ENCODE data around the gene ATR. TPM values are rescaled to one million over a fixed set of nuclear protein-coding genes. Genes with fewer than 3 reads are reported as not detected.
"Not testable (repeated sequence)": the region's sequence is repeated elsewhere in the genome, so short reads cannot be mapped to it uniquely, and the experiment has no call there.

ATR gene
- total RNA-seq, 1 experiment from 2014 or later, result 28.3 TPM

DNA sequence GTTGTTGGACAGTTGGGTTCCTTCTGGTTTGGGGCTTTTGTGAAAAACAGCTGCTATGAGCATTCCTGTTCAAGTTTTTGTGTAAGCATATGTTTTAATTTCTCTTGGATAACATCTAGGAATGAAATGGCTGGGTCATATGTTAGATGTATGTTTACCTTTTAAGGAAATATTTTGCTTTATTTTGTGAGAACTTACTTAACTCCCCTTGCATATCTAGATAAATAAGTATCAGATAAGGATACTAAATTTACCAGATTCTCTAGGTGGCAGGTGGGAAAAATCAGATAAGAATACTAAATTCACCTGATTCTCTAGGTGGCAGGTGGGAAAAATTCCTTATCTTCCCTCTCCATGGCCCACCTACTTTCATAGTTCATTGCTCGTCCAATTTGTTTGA, 16.6 kb upstream of the ATR start:
- no TSS peak for BruUV-seq (replicated peaks)
- POLR2A ChIA-PET (ENCODE audit: low non-redundant PET), result no interaction called here
- no peak for DNase-seq (ENCODE audit: low spot score)
- Histone ChIP-seq H3K4me1 (ENCODE audit: insufficient read depth, low read length, poor library complexity, severe bottlenecking) (no peaks in the 10 kb centered on the region), H3K27ac (ENCODE audit: low read depth, low read length, poor library complexity, severe bottlenecking) (no peak overlapping the region), H3K9me3 (ENCODE audit: low read depth, low read length, poor library complexity, severe bottlenecking) (no peaks in the 10 kb centered on the region), H3K27me3 (replicated peaks; ENCODE audit: insufficient read depth, low read depth, low read length, poor library complexity) (no peaks in the 10 kb centered on the region), H3K36me3 (ENCODE audit: insufficient read depth, low read length, poor library complexity, severe bottlenecking) (no peaks in the 10 kb centered on the region), H3K4me3 (ENCODE audit: low read depth, low read length, poor library complexity, severe bottlenecking) (peak overlapping the region; percentile 63)
- CTCF ChIA-PET, result no interaction called here
- TF ChIP-seq EZH2 (IDR thresholded peaks at IDR 0.05; ENCODE audit: borderline replicate concordance, low read depth, low read length, poor library complexity, severe bottlenecking), result no peak
- TF ChIP-seq, protein P1, sequence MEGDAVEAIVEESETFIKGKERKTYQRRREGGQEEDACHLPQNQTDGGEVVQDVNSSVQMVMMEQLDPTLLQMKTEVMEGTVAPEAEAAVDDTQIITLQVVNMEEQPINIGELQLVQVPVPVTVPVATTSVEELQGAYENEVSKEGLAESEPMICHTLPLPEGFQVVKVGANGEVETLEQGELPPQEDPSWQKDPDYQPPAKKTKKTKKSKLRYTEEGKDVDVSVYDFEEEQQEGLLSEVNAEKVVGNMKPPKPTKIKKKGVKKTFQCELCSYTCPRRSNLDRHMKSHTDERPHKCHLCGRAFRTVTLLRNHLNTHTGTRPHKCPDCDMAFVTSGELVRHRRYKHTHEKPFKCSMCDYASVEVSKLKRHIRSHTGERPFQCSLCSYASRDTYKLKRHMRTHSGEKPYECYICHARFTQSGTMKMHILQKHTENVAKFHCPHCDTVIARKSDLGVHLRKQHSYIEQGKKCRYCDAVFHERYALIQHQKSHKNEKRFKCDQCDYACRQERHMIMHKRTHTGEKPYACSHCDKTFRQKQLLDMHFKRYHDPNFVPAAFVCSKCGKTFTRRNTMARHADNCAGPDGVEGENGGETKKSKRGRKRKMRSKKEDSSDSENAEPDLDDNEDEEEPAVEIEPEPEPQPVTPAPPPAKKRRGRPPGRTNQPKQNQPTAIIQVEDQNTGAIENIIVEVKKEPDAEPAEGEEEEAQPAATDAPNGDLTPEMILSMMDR (conservative IDR thresholded peaks at IDR 0.05; ENCODE audit: low read depth, low read length), result no peak
- intact Hi-C loops (cut with micrococcal nuclease; ENCODE audit: unreplicated experiment), result no loop called here

DNA sequence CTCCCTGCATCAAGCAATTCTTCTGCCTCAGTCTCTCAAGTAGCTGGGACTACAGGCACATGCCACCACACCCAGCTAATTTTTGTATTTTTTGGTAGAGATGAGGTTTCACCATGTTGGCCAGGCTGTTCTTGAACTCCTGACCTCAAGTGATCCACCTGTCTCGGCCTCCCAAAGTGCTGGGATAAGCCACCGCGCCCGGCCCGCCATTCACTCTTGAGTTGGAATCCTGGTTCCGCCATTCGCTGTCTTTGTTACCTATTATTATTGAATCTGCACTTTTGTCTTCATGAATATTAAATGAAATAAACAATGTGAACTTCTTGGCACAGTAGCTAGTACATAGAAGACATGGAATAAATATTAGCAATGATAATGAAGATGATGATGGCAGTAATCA, 13.7 kb upstream of the ATR start:
- intact Hi-C loops (cut with micrococcal nuclease; ENCODE audit: unreplicated experiment); BruUV-seq (replicated peaks); H3K36me3 ChIP-seq (ENCODE audit: insufficient read depth, low read length, poor library complexity, severe bottlenecking); POLR2A ChIA-PET (ENCODE audit: low non-redundant PET); H3K9me3 ChIP-seq (ENCODE audit: low read depth, low read length, poor library complexity, severe bottlenecking); DNase-seq (ENCODE audit: low spot score); CTCF ChIA-PET; H3K4me3 ChIP-seq (ENCODE audit: low read depth, low read length, poor library complexity, severe bottlenecking); H3K4me1 ChIP-seq (ENCODE audit: insufficient read depth, low read length, poor library complexity, severe bottlenecking); H3K27ac ChIP-seq (ENCODE audit: low read depth, low read length, poor library complexity, severe bottlenecking); H3K27me3 ChIP-seq (replicated peaks; ENCODE audit: insufficient read depth, low read depth, low read length, poor library complexity): not testable (repeated sequence)

DNA sequence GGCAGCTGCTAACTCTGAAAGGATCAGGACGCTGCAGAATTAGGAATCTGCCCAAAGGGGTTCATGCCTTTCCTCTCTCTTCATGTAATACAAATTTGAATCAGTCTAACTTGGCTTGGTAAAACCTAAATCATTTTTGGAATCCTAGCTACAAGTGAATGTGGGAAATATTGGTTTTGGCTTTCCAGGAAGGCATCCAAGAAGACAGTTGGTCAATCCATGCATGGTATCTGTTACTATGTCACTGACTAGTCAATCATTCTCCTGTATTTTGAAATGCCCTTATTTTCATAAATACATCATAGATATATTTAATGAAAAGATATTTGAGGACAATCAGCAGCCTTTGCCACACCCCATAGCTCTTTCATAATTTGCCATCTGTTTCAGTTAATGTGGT, 10.2 kb upstream of the ATR start:
- intact Hi-C loops (cut with micrococcal nuclease; ENCODE audit: unreplicated experiment), result loop anchor here (10.0 kb wide), 2 partner anchors 96 to 1176 kb away; no protein-coding TSS in a partner anchor
- Histone ChIP-seq H3K27me3 (replicated peaks; ENCODE audit: insufficient read depth, low read depth, low read length, poor library complexity) (no peaks in the 10 kb centered on the region), H3K27ac (ENCODE audit: low read depth, low read length, poor library complexity, severe bottlenecking) (no peak overlapping the region), H3K4me3 (ENCODE audit: low read depth, low read length, poor library complexity, severe bottlenecking) (no peak overlapping the region), H3K36me3 (ENCODE audit: insufficient read depth, low read length, poor library complexity, severe bottlenecking) (no peaks in the 10 kb centered on the region), H3K4me1 (ENCODE audit: insufficient read depth, low read length, poor library complexity, severe bottlenecking) (no peaks in the 10 kb centered on the region), H3K9me3 (ENCODE audit: low read depth, low read length, poor library complexity, severe bottlenecking) (no peaks in the 10 kb centered on the region)
- POLR2A ChIA-PET (ENCODE audit: low non-redundant PET), result no interaction called here
- BruUV-seq (replicated peaks), result no TSS peak
- TF ChIP-seq, protein P1 (conservative IDR thresholded peaks at IDR 0.05; ENCODE audit: low read depth, low read length), result no peak
- TF ChIP-seq EZH2 (IDR thresholded peaks at IDR 0.05; ENCODE audit: borderline replicate concordance, low read depth, low read length, poor library complexity, severe bottlenecking), result no peak
- CTCF ChIA-PET, result interaction anchor here (0.6 kb wide), 1 partner anchor 240 kb away, joined by 3 read pairs; no protein-coding TSS in a partner anchor
- no peak for DNase-seq (ENCODE audit: low spot score)

DNA sequence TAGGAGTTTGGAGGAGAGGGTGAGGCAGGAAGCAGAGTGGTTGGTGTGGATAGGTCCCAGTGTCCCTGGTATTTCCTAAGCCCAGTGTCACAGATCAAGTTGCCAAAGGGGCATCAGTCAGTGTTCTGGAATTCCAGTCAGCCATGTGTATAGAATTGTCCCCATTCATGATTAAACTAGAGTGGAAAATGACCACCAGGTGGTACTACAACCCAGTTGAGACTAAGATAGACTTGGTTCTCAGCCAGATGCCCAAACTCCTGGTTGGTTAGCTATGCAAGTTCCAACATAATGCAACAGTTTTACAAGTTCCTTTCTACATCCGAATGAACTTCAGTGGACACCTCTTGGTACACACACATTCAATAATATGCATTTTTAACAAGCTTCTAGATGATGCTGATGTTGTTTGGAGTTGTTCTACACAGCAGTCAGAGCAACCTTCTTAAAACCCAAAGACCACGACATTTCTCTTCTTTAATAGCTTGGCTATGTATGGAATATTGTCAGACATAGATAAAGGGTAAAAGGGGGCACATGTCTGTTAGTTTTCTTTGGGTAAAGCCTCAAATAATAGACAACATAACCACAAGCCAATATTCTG, 8.4 kb upstream of the ATR start:
- Histone ChIP-seq H3K27ac (ENCODE audit: low read depth, low read length, poor library complexity, severe bottlenecking) (no peak overlapping the region), H3K36me3 (ENCODE audit: insufficient read depth, low read length, poor library complexity, severe bottlenecking) (no peaks in the 10 kb centered on the region), H3K9me3 (ENCODE audit: low read depth, low read length, poor library complexity, severe bottlenecking) (no peaks in the 10 kb centered on the region), H3K4me3 (ENCODE audit: low read depth, low read length, poor library complexity, severe bottlenecking) (no peak overlapping the region), H3K27me3 (replicated peaks; ENCODE audit: insufficient read depth, low read depth, low read length, poor library complexity) (no peaks in the 10 kb centered on the region), H3K4me1 (ENCODE audit: insufficient read depth, low read length, poor library complexity, severe bottlenecking) (no peaks in the 10 kb centered on the region)
- ChIA-PET CTCF (interaction anchor here (0.5 to 1.8 kb wide), 4 partner anchors 94 to 838 kb away, joined by 3 to 6 read pairs (median 4); no protein-coding TSS in a partner anchor), POLR2A (ENCODE audit: low non-redundant PET) (interaction anchor here (0.6 kb wide), 1 partner anchor 437 kb away, joined by 3 read pairs; no protein-coding TSS in a partner anchor)
- intact Hi-C loops (cut with micrococcal nuclease; ENCODE audit: unreplicated experiment), result loop anchor here (2.0 to 10.0 kb wide), 4 partner anchors 98 to 1178 kb away; no protein-coding TSS in a partner anchor
- BruUV-seq (replicated peaks), result no TSS peak
- DNase-seq (ENCODE audit: low spot score), result peak; percentile 81
- TF ChIP-seq EZH2 (IDR thresholded peaks at IDR 0.05; ENCODE audit: borderline replicate concordance, low read depth, low read length, poor library complexity, severe bottlenecking), result no peak
- TF ChIP-seq, protein P1 (conservative IDR thresholded peaks at IDR 0.05; ENCODE audit: low read depth, low read length), result peak; percentile 63

DNA sequence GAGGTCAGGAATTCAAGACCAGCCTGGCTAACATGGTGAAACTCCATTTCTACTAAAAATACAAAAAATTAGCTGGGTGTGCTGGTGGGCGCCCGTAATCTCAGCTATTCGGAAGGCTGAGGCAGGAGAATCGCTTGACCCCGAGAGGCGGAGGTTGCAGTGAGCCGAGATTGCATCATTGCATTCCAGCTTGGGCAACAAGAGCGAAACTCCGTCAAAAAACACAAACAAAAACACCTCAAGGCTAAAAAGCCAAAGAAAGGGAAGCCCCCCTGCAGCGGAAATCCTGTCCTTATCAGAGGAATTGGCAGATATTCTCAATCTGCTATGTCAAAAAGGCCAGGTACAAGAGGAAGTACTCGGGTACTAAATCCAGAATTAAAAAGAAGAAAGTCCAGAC, 2.5 kb upstream of the ATR start:
- H3K27me3 ChIP-seq (replicated peaks; ENCODE audit: insufficient read depth, low read depth, low read length, poor library complexity); H3K4me1 ChIP-seq (ENCODE audit: insufficient read depth, low read length, poor library complexity, severe bottlenecking); H3K36me3 ChIP-seq (ENCODE audit: insufficient read depth, low read length, poor library complexity, severe bottlenecking); POLR2A ChIA-PET (ENCODE audit: low non-redundant PET); H3K4me3 ChIP-seq (ENCODE audit: low read depth, low read length, poor library complexity, severe bottlenecking); H3K27ac ChIP-seq (ENCODE audit: low read depth, low read length, poor library complexity, severe bottlenecking); DNase-seq (ENCODE audit: low spot score); H3K9me3 ChIP-seq (ENCODE audit: low read depth, low read length, poor library complexity, severe bottlenecking); BruUV-seq (replicated peaks); CTCF ChIA-PET: not testable (repeated sequence)
- intact Hi-C loops (cut with micrococcal nuclease; ENCODE audit: unreplicated experiment), result loop anchor here (10.0 kb wide), 2 partner anchors 104 to 1184 kb away; no protein-coding TSS in a partner anchor
